Retinal pigment epithelial cell (primary cell): ENCODE data around the gene ZNF214.

ENCODE experiments used
- DNase-seq: peaks from one replicate; pipeline ENCODE4 v3.0.0-alpha.2; 2010; ENCODE audit warnings: low read depth
- H3K4me3 ChIP-seq: 2 replicates; pipeline ENCODE4 v1.5.1; 2011; ENCODE audit warnings: mild to moderate bottlenecking, low read length, control low read depth, moderate library complexity
- TF ChIP-seq, protein P1 (sequence below): conservative IDR thresholded peaks from 2 replicates; pipeline ENCODE4 v1.5.1; 2011; ENCODE audit warnings: low read depth, low read length, control low read depth, inconsistent platforms

Gene ZNF214

DNA sequence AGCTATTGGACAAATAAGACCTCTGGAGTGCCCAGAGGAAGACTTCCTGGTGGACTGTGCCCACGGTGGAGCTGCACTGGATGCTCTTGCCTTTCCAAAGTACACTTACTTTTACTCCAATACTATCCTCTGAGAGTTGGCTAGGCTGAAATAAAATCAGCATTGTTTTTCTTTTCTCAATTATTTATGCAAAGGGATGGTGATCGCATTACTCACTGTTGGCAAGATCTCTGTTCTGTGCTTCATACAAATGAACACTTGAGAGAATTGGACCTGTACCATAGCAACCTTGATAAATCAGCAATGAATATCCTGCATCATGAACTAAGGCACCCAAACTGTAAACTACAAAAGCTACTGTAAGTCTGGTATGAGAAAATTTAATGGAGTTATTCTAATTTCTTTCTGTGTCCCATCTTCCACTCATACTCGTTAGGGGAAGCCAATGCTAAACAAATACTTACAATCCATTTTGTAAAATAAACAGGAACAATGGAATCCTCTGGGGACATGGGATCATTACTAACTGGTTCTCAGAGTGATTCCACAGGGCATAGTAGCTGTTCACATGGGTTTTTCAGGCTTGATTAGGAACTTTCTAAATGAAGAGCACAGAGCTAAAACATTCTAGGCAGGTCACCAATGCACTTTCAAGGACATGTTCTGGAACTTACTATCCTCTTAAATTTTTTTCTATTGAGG lies 26.5 kb upstream of the ZNF214 start:
- no peak overlapping the region for H3K4me3 ChIP-seq
- no peak for DNase-seq
- TF ChIP-seq, protein P1, sequence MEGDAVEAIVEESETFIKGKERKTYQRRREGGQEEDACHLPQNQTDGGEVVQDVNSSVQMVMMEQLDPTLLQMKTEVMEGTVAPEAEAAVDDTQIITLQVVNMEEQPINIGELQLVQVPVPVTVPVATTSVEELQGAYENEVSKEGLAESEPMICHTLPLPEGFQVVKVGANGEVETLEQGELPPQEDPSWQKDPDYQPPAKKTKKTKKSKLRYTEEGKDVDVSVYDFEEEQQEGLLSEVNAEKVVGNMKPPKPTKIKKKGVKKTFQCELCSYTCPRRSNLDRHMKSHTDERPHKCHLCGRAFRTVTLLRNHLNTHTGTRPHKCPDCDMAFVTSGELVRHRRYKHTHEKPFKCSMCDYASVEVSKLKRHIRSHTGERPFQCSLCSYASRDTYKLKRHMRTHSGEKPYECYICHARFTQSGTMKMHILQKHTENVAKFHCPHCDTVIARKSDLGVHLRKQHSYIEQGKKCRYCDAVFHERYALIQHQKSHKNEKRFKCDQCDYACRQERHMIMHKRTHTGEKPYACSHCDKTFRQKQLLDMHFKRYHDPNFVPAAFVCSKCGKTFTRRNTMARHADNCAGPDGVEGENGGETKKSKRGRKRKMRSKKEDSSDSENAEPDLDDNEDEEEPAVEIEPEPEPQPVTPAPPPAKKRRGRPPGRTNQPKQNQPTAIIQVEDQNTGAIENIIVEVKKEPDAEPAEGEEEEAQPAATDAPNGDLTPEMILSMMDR, result no peak

DNA sequence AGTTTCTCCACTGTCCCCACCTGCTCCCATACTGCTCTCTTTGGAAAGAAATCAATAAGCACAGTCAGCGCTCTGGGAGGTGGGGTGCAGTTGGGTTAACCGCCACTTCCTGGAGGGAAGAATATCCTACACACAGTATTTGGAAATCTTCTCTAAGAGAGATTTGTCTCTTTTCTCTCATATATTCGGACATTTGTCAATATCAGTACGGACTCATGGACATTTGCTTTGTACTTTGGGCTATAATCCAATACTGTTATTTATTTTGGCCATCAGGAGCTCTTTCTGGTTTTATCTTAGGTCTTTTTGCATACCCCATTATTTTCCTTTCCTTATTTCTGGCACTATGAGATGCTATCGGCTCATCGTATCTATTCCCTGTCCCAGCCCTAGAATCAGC lies 13.9 kb upstream of the ZNF214 start:
- TF ChIP-seq, protein P1, result no peak
- H3K4me3 ChIP-seq, result no peak overlapping the region
- no peak for DNase-seq

DNA sequence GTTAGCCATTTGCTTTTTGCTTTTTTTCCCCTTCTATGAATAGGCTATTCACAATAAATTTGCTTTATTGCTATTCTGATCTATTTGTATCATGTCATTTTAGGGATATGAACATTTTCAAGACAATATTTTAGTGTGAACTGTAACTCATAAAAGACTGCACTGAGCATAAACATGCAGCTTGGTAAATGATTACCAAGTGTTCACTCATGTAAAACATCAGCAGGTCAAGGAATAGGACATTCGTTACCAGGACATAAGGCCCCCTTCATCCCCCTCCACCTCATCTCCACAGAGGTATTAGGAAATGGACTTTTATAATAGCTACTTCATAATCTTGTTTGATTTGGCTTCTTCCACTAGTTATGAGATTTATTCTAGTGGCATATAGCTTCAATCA lies 12.5 kb upstream of the ZNF214 start:
- TF ChIP-seq, protein P1, result no peak
- DNase-seq, result no peak
- H3K4me3 ChIP-seq, result no peak overlapping the region

DNA sequence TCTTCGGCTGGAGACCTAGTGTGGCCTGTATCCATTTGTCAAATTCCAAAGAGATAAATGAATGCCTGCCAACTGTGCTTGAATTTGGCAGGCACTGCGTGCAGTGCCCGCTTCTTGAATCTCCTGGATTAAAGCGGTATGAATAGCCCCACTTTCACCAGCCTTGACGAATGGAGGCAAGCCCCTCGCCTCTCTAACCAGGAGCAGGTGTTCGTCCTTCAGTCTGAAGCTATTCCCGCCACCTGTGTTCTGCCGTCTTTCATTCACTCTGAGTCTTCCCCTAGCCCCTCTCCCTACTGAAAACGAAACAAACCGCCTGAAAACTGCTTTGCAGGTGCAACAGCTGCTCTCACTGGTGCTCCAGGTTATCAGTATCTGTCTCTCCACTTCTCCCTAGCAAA lies 11.3 kb upstream of the ZNF214 start:
- TF ChIP-seq, protein P1, result no peak
- H3K4me3 ChIP-seq, result no peak overlapping the region
- DNase-seq, result no peak

DNA sequence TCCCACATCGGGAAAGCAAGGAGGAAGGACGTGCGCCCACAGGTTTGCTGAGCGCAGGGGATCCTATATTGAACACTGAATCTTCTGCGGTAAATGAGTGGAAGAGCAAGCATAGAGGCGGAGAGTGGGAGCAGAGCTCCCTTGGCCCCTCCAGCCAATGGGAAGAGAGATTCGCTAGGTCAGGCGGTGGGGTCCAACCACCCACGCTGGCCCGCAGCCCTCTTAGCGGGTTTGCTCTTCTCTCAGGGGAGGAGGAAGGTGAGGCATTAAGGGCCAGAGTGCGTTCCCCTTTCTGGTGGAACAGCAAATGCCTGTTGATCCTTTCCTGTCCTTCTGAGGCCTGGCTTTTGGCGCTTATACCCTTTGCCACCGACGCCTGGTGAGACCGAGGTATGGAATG lies 10.7 kb upstream of the ZNF214 start:
- TF ChIP-seq, protein P1, result no peak
- no peak for DNase-seq
- H3K4me3 ChIP-seq, result no peak overlapping the region

DNA sequence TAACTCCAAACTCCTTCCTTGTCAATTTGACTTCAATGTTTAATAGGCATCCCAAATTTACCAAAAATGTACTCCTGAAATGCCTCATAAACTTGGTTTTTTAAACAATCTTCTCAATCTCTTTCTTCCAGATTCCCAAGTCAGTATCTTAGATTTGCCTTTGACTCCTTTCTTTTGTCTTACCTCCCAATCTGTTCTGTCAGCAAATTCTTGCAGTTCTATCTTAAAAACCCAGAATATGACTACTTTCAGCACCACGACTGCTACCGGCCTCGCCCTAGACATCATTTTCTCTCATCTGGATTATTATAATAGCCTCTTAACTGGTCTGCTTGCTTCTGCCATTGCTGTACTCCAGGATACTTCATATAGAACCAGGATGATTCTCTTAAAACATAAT lies 8.0 kb upstream of the ZNF214 start:
- no peak for DNase-seq
- TF ChIP-seq, protein P1, result no peak
- H3K4me3 ChIP-seq, result no peak overlapping the region

DNA sequence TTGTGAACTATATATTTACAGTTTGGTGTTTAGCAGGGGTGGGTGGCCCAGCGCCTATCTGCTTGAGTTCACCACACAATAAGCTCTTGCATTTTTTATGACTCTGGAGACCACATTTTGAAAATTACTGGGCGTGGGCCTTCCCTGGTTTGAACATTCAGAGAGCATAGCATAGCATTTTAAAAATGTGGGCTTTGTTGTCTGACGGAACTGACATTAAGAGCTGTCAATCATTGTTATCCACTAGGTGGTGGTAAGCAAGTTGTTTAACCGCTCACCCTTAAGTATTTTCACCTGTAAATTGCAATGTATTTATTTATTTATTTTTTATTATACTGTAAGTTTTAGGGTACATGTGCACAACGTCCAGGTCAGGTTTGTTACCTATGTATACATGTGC lies 1.2 kb upstream of the ZNF214 start:
- TF ChIP-seq, protein P1, result no peak
- no peak overlapping the region for H3K4me3 ChIP-seq
- no peak for DNase-seq
